HEK293 (cell line): Measurements from ENCODE around the gene ARL3.

Experiments
- HOXC10 ChIP-seq: sonication (generic); formaldehyde crosslinking; IDR thresholded peaks from 2 replicates; pipeline ENCODE4 v1.8.1; 2023; ENCODE audit warnings: mild to moderate bottlenecking, missing genetic modification reagents
- OVOL3 ChIP-seq: fragments of 450-650 bp; formaldehyde crosslinking; IDR thresholded peaks from 2 replicates; pipeline ENCODE4 v1.5.1; 2016; ENCODE audit warnings: missing biosample characterization, missing genetic modification characterization
- SP2 ChIP-seq: fragments of 450-650 bp; formaldehyde crosslinking; IDR thresholded peaks from 2 replicates; pipeline ENCODE4 v1.5.1; 2016; ENCODE audit warnings: missing biosample characterization, missing genetic modification characterization
- ZBTB1 ChIP-seq: fragments of 450-650 bp; formaldehyde crosslinking; IDR thresholded peaks from 2 replicates; pipeline ENCODE4 v1.5.1; 2016; ENCODE audit warnings: missing biosample characterization, missing genetic modification characterization
- ZBTB21 ChIP-seq: fragments of 450-650 bp; formaldehyde crosslinking; IDR thresholded peaks from 2 replicates; pipeline ENCODE4 v1.5.1; 2017; ENCODE audit warnings: missing biosample characterization, missing genetic modification characterization
- ZNF561 ChIP-seq: fragments of 450-650 bp; IDR thresholded peaks from 2 replicates; pipeline ENCODE4 v1.5.1; 2018; ENCODE audit warnings: missing biosample characterization, missing genetic modification characterization, borderline replicate concordance
- ZNF571 ChIP-seq: fragments of 450-650 bp; formaldehyde crosslinking; IDR thresholded peaks from 2 replicates; pipeline ENCODE4 v1.5.0; 2017; ENCODE audit warnings: missing biosample characterization, missing genetic modification characterization
- ZNF664 ChIP-seq: fragments of 450-650 bp; formaldehyde crosslinking; IDR thresholded peaks from 2 replicates; pipeline ENCODE4 v1.5.1; 2016; ENCODE audit warnings: missing biosample characterization, missing genetic modification characterization
- ZNF677 ChIP-seq: fragments of 450-650 bp; IDR thresholded peaks from 2 replicates; pipeline ENCODE4 v1.5.0; 2018; ENCODE audit warnings: missing biosample characterization, mild to moderate bottlenecking, missing genetic modification characterization, moderate library complexity
- ZNF830 ChIP-seq: fragments of 450-650 bp; IDR thresholded peaks from 2 replicates; pipeline ENCODE4 v1.5.0; 2018; ENCODE audit warnings: missing biosample characterization, missing genetic modification characterization, low read depth, mild to moderate bottlenecking, moderate library complexity
- TF ChIP-seq, protein P1 (sequence below): fragments of 450-650 bp; formaldehyde crosslinking; IDR thresholded peaks from 2 replicates; pipeline ENCODE4 v1.5.1; 2016; ENCODE audit warnings: missing biosample characterization, missing genetic modification characterization
- TF ChIP-seq, protein P2 (sequence below): fragments of 450-650 bp; formaldehyde crosslinking; IDR thresholded peaks from 2 replicates; pipeline ENCODE4 v1.5.1; 2016; ENCODE audit warnings: missing biosample characterization, missing genetic modification characterization
- TF ChIP-seq, protein P3 (sequence below): fragments of 450-650 bp; formaldehyde crosslinking; IDR thresholded peaks from 2 replicates; pipeline ENCODE4 v1.5.1; 2016; ENCODE audit warnings: missing biosample characterization, missing genetic modification characterization, low read depth
- TF ChIP-seq, protein P4 (sequence below): fragments of 450-650 bp; formaldehyde crosslinking; IDR thresholded peaks from 2 replicates; pipeline ENCODE4 v1.5.1; 2017; ENCODE audit warnings: missing biosample characterization, missing genetic modification characterization

DNA sequence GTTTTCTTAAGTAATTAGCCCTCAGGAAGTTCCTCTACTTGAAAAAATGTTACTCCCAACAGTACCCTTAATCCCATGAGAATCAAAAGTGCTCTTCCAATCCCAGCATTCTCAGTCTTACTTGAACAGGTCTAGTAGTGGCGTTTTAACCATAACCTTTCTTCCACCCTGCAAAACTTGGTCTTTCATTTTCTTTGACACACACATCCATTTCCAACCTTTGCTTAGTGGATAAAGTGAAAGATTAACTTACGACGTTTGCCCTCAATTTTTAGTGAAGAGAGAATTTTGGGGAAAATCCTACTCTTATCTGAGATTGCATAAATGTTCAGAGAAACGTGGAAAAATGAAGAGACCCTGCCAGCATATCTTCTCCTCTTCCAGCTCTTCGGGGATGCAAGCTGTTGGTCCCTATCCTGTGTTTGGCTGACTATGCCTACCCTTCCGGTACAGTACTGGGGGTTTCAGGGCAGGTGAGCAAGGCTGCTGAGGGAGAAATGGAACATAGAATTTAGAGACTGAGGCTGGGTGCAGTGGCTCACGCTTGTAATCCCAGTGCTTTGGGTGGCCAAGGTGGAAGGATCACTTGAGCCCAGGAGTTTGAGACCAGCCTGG lies 48.3 kb upstream of the ARL3 start:
- TF ChIP-seq, protein P1, sequence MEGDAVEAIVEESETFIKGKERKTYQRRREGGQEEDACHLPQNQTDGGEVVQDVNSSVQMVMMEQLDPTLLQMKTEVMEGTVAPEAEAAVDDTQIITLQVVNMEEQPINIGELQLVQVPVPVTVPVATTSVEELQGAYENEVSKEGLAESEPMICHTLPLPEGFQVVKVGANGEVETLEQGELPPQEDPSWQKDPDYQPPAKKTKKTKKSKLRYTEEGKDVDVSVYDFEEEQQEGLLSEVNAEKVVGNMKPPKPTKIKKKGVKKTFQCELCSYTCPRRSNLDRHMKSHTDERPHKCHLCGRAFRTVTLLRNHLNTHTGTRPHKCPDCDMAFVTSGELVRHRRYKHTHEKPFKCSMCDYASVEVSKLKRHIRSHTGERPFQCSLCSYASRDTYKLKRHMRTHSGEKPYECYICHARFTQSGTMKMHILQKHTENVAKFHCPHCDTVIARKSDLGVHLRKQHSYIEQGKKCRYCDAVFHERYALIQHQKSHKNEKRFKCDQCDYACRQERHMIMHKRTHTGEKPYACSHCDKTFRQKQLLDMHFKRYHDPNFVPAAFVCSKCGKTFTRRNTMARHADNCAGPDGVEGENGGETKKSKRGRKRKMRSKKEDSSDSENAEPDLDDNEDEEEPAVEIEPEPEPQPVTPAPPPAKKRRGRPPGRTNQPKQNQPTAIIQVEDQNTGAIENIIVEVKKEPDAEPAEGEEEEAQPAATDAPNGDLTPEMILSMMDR = no peak
- TF ChIP-seq ZNF664 (tag by site-specific recombination) = no peak
- TF ChIP-seq SP2 (tag by site-specific recombination) = no peak
- TF ChIP-seq ZBTB21 (tag by site-specific recombination) = no peak
- TF ChIP-seq ZNF830 (tag by site-specific recombination) = no peak
- TF ChIP-seq, protein P2, sequence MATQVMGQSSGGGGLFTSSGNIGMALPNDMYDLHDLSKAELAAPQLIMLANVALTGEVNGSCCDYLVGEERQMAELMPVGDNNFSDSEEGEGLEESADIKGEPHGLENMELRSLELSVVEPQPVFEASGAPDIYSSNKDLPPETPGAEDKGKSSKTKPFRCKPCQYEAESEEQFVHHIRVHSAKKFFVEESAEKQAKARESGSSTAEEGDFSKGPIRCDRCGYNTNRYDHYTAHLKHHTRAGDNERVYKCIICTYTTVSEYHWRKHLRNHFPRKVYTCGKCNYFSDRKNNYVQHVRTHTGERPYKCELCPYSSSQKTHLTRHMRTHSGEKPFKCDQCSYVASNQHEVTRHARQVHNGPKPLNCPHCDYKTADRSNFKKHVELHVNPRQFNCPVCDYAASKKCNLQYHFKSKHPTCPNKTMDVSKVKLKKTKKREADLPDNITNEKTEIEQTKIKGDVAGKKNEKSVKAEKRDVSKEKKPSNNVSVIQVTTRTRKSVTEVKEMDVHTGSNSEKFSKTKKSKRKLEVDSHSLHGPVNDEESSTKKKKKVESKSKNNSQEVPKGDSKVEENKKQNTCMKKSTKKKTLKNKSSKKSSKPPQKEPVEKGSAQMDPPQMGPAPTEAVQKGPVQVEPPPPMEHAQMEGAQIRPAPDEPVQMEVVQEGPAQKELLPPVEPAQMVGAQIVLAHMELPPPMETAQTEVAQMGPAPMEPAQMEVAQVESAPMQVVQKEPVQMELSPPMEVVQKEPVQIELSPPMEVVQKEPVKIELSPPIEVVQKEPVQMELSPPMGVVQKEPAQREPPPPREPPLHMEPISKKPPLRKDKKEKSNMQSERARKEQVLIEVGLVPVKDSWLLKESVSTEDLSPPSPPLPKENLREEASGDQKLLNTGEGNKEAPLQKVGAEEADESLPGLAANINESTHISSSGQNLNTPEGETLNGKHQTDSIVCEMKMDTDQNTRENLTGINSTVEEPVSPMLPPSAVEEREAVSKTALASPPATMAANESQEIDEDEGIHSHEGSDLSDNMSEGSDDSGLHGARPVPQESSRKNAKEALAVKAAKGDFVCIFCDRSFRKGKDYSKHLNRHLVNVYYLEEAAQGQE = no peak
- no peak for TF ChIP-seq ZNF677
- TF ChIP-seq ZNF561 (tag by site-specific recombination) = no peak
- no peak for TF ChIP-seq OVOL3 (tag by site-specific recombination)
- TF ChIP-seq HOXC10 (CRISPR knock-in tag) = no peak
- TF ChIP-seq ZBTB1 (tag by site-specific recombination) = no peak
- TF ChIP-seq, protein P3, sequence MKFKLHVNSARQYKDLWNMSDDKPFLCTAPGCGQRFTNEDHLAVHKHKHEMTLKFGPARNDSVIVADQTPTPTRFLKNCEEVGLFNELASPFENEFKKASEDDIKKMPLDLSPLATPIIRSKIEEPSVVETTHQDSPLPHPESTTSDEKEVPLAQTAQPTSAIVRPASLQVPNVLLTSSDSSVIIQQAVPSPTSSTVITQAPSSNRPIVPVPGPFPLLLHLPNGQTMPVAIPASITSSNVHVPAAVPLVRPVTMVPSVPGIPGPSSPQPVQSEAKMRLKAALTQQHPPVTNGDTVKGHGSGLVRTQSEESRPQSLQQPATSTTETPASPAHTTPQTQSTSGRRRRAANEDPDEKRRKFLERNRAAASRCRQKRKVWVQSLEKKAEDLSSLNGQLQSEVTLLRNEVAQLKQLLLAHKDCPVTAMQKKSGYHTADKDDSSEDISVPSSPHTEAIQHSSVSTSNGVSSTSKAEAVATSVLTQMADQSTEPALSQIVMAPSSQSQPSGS (tag by site-specific recombination) = no peak
- TF ChIP-seq, protein P4, sequence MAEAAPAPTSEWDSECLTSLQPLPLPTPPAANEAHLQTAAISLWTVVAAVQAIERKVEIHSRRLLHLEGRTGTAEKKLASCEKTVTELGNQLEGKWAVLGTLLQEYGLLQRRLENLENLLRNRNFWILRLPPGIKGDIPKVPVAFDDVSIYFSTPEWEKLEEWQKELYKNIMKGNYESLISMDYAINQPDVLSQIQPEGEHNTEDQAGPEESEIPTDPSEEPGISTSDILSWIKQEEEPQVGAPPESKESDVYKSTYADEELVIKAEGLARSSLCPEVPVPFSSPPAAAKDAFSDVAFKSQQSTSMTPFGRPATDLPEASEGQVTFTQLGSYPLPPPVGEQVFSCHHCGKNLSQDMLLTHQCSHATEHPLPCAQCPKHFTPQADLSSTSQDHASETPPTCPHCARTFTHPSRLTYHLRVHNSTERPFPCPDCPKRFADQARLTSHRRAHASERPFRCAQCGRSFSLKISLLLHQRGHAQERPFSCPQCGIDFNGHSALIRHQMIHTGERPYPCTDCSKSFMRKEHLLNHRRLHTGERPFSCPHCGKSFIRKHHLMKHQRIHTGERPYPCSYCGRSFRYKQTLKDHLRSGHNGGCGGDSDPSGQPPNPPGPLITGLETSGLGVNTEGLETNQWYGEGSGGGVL (tag by site-specific recombination) = no peak
- TF ChIP-seq ZNF571 (tag by site-specific recombination) = no peak
